Measurements from ENCODE around the gene PRKAR1B.

GRCh38 chr7:534075-534474, 193.0 kb downstream of the PRKAR1B start:
- TF ChIP-seq CTCF (IDR thresholded peaks at IDR 0.05; ENCODE audit: insufficient read depth, low read depth, low read length) (no peak), EZH2 (IDR thresholded peaks at IDR 0.05; ENCODE audit: insufficient read depth, low read length) (no peak)

Measured in astrocyte (in vitro differentiated cells and primary cell).